Measurements from ENCODE around the gene ANKRD40CL. TPM values are rescaled to one million over a fixed set of nuclear protein-coding genes. Genes with fewer than 3 reads are reported as not detected.

ANKRD40CL gene
- total RNA-seq, 2 experiments from 2014 or later: not detected

DNA sequence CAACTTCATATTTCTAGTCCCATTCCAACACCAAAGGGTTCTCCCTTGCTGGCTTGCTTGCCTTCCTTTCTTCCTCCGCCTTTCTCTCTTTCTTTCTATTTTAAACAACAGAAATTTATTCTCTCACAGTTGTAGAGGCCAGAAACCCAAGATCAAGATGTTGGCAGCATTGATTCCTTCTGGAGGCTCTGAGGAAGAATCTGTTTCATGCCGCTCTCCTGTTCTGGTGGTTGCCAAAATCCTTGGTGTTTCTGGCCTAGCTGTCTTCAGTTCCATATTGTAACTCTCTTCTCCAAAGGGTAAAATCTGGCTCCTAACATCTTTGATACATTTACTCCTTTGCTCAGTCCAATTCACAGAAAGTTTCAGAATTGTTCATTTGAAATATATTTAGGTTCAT is 3.0 kb upstream of the ANKRD40CL start:
- CTCF ChIA-PET: no interaction called here
- H3K27ac ChIP-seq (ENCODE audit: low read depth in 1 of 2, low read length in 2 of 2): no peak overlapping the region
- Mint-ChIP-seq H3K9me3 (no peaks in the 10 kb centered on the region), H3K4me1 (ENCODE audit: low read depth) (peaks cover 6% of the 10 kb centered on the region), H3K27ac (no peak overlapping the region), H3K36me3 (ENCODE audit: low read depth) (no peaks in the 10 kb centered on the region), H3K27me3 (no peaks in the 10 kb centered on the region), H3K4me3 (no peak overlapping the region)
- no peaks in the 10 kb centered on the region for H3K27me3 ChIP-seq (ENCODE audit: control insufficient read depth in 1 of 2, insufficient read depth in 2 of 2, low read length in 2 of 2)
- intact Hi-C loops (cut with DNase I, micrococcal nuclease): no loop called here
- no peak for DNase-seq
- H3K4me3 ChIP-seq (ENCODE audit: low read length): no peak overlapping the region
- H3K4me1 ChIP-seq (ENCODE audit: insufficient read depth, low read length): peaks cover 3% of the 10 kb centered on the region
- POLR2A ChIA-PET: no interaction called here
- no peak for ATAC-seq (ENCODE audit: poor library complexity)
- no peaks in the 10 kb centered on the region for H3K36me3 ChIP-seq (ENCODE audit: insufficient read depth, low read length)
- H3K9me3 ChIP-seq (ENCODE audit: control insufficient read depth in 1 of 2, insufficient read depth in 1 of 2, low read length in 2 of 2): no peaks in the 10 kb centered on the region
- TF ChIP-seq CTCF (IDR thresholded peaks at IDR 0.05): no peak

GRCh38 chr17:50769884-50770283 is 2.6 kb upstream of the ANKRD40CL start:
- Histone ChIP-seq H3K36me3 (ENCODE audit: insufficient read depth, low read length) (no peaks in the 10 kb centered on the region), H3K27me3 (ENCODE audit: control insufficient read depth in 1 of 2, insufficient read depth in 2 of 2, low read length in 2 of 2) (no peaks in the 10 kb centered on the region), H3K4me1 (ENCODE audit: insufficient read depth, low read length) (peaks cover 3% of the 10 kb centered on the region), H3K4me3 (ENCODE audit: low read length) (no peak overlapping the region), H3K9me3 (ENCODE audit: control insufficient read depth in 1 of 2, insufficient read depth in 1 of 2, low read length in 2 of 2) (no peaks in the 10 kb centered on the region), H3K27ac (ENCODE audit: low read depth in 1 of 2, low read length in 2 of 2) (no peak overlapping the region)
- DNase-seq (no peak), ATAC-seq (ENCODE audit: poor library complexity) (no peak)
- intact Hi-C loops (cut with DNase I, micrococcal nuclease): no loop called here
- Mint-ChIP-seq H3K27ac (no peak overlapping the region), H3K9me3 (no peaks in the 10 kb centered on the region), H3K4me3 (no peak overlapping the region), H3K36me3 (ENCODE audit: low read depth) (no peaks in the 10 kb centered on the region), H3K27me3 (no peaks in the 10 kb centered on the region), H3K4me1 (ENCODE audit: low read depth) (peaks cover 8% of the 10 kb centered on the region)
- TF ChIP-seq CTCF (IDR thresholded peaks at IDR 0.05): no peak
- ChIA-PET CTCF (interaction anchor here (3.0 kb wide), 1 partner anchor 13 kb away, joined by 9 read pairs; no protein-coding TSS in a partner anchor), POLR2A (no interaction called here)

GRCh38 chr17:50768346-50768761 is 1.0 kb upstream of the ANKRD40CL start:
- H3K9me3 Mint-ChIP-seq: no peaks in the 10 kb centered on the region
- Histone ChIP-seq H3K4me1 (ENCODE audit: insufficient read depth, low read length) (peaks cover 3% of the 10 kb centered on the region), H3K4me3 (ENCODE audit: low read length) (no peak overlapping the region), H3K27me3 (ENCODE audit: control insufficient read depth in 1 of 2, insufficient read depth in 2 of 2, low read length in 2 of 2) (no peaks in the 10 kb centered on the region), H3K9me3 (ENCODE audit: control insufficient read depth in 1 of 2, insufficient read depth in 1 of 2, low read length in 2 of 2) (no peaks in the 10 kb centered on the region), H3K27ac (ENCODE audit: low read depth in 1 of 2, low read length in 2 of 2) (no peak overlapping the region), H3K36me3 (ENCODE audit: insufficient read depth, low read length) (no peaks in the 10 kb centered on the region)
- DNase-seq (no peak), ATAC-seq (ENCODE audit: poor library complexity) (no peak)
- H3K27ac Mint-ChIP-seq: no peak overlapping the region
- intact Hi-C loops (cut with DNase I, micrococcal nuclease): no loop called here
- ChIA-PET CTCF (interaction anchor here (0.6 to 3.0 kb wide), 2 partner anchors 15 to 53 kb away, joined by 3 to 9 read pairs; no protein-coding TSS in a partner anchor), POLR2A (no interaction called here)
- peaks cover 23% of the 10 kb centered on the region for H3K4me1 Mint-ChIP-seq (ENCODE audit: low read depth)
- no peak for TF ChIP-seq CTCF (IDR thresholded peaks at IDR 0.05)
- no peaks in the 10 kb centered on the region for H3K27me3 Mint-ChIP-seq
- no peak overlapping the region for H3K4me3 Mint-ChIP-seq
- H3K36me3 Mint-ChIP-seq (ENCODE audit: low read depth): no peaks in the 10 kb centered on the region
